ENCODE results near the gene ZCCHC17.

Gene ZCCHC17

DNA sequence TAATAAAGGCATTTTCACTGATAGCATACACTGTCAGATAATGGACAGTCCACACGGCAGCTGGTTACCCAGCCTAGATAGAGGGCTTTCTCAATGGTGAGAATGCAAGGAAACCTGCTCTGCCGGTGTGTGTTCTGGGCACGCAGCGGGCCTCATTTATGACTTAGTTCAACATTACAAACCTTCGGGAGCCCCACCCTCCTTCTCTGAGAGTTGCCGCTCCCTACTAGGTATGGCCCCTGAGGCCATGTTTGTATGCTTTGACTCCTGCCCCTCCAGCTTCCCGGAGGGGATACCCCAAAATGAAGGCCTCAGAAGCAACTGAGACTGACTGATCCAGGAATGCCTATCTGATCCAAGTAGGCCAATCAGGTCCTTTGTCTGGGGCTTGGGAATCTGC lies 93.2 kb downstream of the ZCCHC17 start:
- Histone ChIP-seq H3K9ac (ENCODE audit: low read depth, low read length, poor library complexity, severe bottlenecking) (no peak overlapping the region), H3K4me2 (ENCODE audit: low read depth, low read length, poor library complexity, severe bottlenecking) (no peak overlapping the region), H3K9me3 (ENCODE audit: insufficient read depth, low read depth, low read length) (no peaks in the 10 kb centered on the region), H3K79me2 (ENCODE audit: insufficient read depth, low read length) (no peaks in the 10 kb centered on the region), H3K27me3 (ENCODE audit: insufficient read depth, low read length, poor library complexity, severe bottlenecking) (no peaks in the 10 kb centered on the region), H3K4me3 (ENCODE audit: low read length, poor library complexity, severe bottlenecking) (no peak overlapping the region), H3K4me1 (ENCODE audit: insufficient read depth, low read length, poor library complexity, severe bottlenecking) (peaks cover 7% of the 10 kb centered on the region), H3K9me2 (replicated peaks; ENCODE audit: low read depth, low read length) (no peaks in the 10 kb centered on the region), H2AFZ (ENCODE audit: low read length) (no peak overlapping the region), H3K36me3 (ENCODE audit: insufficient read depth, low read length) (no peaks in the 10 kb centered on the region), H3F3A (ENCODE audit: low read depth) (no peaks in the 10 kb centered on the region), H4K20me1 (ENCODE audit: insufficient read depth, low read length, poor library complexity, severe bottlenecking) (no peaks in the 10 kb centered on the region)
- TF ChIP-seq EZH2phosphoT487 (IDR thresholded peaks at IDR 0.05; ENCODE audit: borderline replicate concordance), result no peak
- TF ChIP-seq, protein P1, sequence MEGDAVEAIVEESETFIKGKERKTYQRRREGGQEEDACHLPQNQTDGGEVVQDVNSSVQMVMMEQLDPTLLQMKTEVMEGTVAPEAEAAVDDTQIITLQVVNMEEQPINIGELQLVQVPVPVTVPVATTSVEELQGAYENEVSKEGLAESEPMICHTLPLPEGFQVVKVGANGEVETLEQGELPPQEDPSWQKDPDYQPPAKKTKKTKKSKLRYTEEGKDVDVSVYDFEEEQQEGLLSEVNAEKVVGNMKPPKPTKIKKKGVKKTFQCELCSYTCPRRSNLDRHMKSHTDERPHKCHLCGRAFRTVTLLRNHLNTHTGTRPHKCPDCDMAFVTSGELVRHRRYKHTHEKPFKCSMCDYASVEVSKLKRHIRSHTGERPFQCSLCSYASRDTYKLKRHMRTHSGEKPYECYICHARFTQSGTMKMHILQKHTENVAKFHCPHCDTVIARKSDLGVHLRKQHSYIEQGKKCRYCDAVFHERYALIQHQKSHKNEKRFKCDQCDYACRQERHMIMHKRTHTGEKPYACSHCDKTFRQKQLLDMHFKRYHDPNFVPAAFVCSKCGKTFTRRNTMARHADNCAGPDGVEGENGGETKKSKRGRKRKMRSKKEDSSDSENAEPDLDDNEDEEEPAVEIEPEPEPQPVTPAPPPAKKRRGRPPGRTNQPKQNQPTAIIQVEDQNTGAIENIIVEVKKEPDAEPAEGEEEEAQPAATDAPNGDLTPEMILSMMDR (conservative IDR thresholded peaks at IDR 0.05; ENCODE audit: low read length), result no peak

- no peak overlapping the region for H3K4me3 ChIP-seq (ENCODE audit: low read length, poor library complexity, severe bottlenecking)
- TF ChIP-seq, protein P1 (conservative IDR thresholded peaks at IDR 0.05; ENCODE audit: low read length), result no peak
- no peak for TF ChIP-seq EZH2phosphoT487 (IDR thresholded peaks at IDR 0.05; ENCODE audit: borderline replicate concordance)
- no peaks in the 10 kb centered on the region for H3K9me2 ChIP-seq (replicated peaks; ENCODE audit: low read depth, low read length)
- no peak overlapping the region for H3K4me2 ChIP-seq (ENCODE audit: low read depth, low read length, poor library complexity, severe bottlenecking)
- H3K9ac ChIP-seq (ENCODE audit: low read depth, low read length, poor library complexity, severe bottlenecking), result no peak overlapping the region
- H3K79me2 ChIP-seq (ENCODE audit: insufficient read depth, low read length), result no peaks in the 10 kb centered on the region
- no peaks in the 10 kb centered on the region for H3K36me3 ChIP-seq (ENCODE audit: insufficient read depth, low read length)
- H2AFZ ChIP-seq (ENCODE audit: low read length), result no peak overlapping the region
- peaks cover 13% of the 10 kb centered on the region for H3K4me1 ChIP-seq (ENCODE audit: insufficient read depth, low read length, poor library complexity, severe bottlenecking)
- H3K9me3 ChIP-seq (ENCODE audit: insufficient read depth, low read depth, low read length), result no peaks in the 10 kb centered on the region
- H3F3A ChIP-seq (ENCODE audit: low read depth), result no peaks in the 10 kb centered on the region
- H3K27me3 ChIP-seq (ENCODE audit: insufficient read depth, low read length, poor library complexity, severe bottlenecking), result no peaks in the 10 kb centered on the region
- no peaks in the 10 kb centered on the region for H4K20me1 ChIP-seq (ENCODE audit: insufficient read depth, low read length, poor library complexity, severe bottlenecking)
These were observed 96.6 kb downstream of the ZCCHC17 start for GRCh38 chr1:31393463-31393862.

GRCh38 chr1:31394584-31395193 lies 97.9 kb downstream of the ZCCHC17 start:
- TF ChIP-seq EZH2phosphoT487 (IDR thresholded peaks at IDR 0.05; ENCODE audit: borderline replicate concordance), result no peak
- TF ChIP-seq, protein P1 (conservative IDR thresholded peaks at IDR 0.05; ENCODE audit: low read length), result peak; percentile 84
- Histone ChIP-seq H3K4me3 (ENCODE audit: low read length, poor library complexity, severe bottlenecking) (peak overlapping the region; percentile 73), H3K4me2 (ENCODE audit: low read depth, low read length, poor library complexity, severe bottlenecking) (peak overlapping the region; percentile 85), H3K4me1 (ENCODE audit: insufficient read depth, low read length, poor library complexity, severe bottlenecking) (peaks cover 13% of the 10 kb centered on the region), H2AFZ (ENCODE audit: low read length) (peak overlapping the region; percentile 97), H3K9ac (ENCODE audit: low read depth, low read length, poor library complexity, severe bottlenecking) (peak overlapping the region; percentile 69), H3K36me3 (ENCODE audit: insufficient read depth, low read length) (no peaks in the 10 kb centered on the region), H3K9me3 (ENCODE audit: insufficient read depth, low read depth, low read length) (no peaks in the 10 kb centered on the region), H3F3A (ENCODE audit: low read depth) (no peaks in the 10 kb centered on the region), H3K79me2 (ENCODE audit: insufficient read depth, low read length) (no peaks in the 10 kb centered on the region), H3K9me2 (replicated peaks; ENCODE audit: low read depth, low read length) (no peaks in the 10 kb centered on the region), H4K20me1 (ENCODE audit: insufficient read depth, low read length, poor library complexity, severe bottlenecking) (no peaks in the 10 kb centered on the region), H3K27me3 (ENCODE audit: insufficient read depth, low read length, poor library complexity, severe bottlenecking) (no peaks in the 10 kb centered on the region)

All from Loucy (cell line).